ENCODE data around the gene GZMB. TPM values are rescaled to one million over a fixed set of nuclear protein-coding genes. Genes with fewer than 3 reads are reported as not detected.
A peak's percentile ranks its signal among the peaks of the same experiment; 100 is the strongest.

Gene GZMB
- total and polyA plus RNA-seq, 2 of the 13 experiments (the other 11 are each of a cell fraction or from before 2014, with no cell fraction given) = 0.12 TPM; not detected in 1

GRCh38 chr14:24678801-24679247 lies 44.8 kb upstream of the GZMB start (continued):
- TF ChIP-seq SMAD9 (CRISPR knock-in tag; IDR thresholded peaks at IDR 0.05) = no peak
- TF ChIP-seq, protein P1, sequence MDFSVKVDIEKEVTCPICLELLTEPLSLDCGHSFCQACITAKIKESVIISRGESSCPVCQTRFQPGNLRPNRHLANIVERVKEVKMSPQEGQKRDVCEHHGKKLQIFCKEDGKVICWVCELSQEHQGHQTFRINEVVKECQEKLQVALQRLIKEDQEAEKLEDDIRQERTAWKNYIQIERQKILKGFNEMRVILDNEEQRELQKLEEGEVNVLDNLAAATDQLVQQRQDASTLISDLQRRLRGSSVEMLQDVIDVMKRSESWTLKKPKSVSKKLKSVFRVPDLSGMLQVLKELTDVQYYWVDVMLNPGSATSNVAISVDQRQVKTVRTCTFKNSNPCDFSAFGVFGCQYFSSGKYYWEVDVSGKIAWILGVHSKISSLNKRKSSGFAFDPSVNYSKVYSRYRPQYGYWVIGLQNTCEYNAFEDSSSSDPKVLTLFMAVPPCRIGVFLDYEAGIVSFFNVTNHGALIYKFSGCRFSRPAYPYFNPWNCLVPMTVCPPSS (IDR thresholded peaks at IDR 0.05) = no peak
- 0 out of 2 replicates have a peak, but pooled peaks have one; percentile 61 for TF ChIP-seq ZNF280D (CRISPR knock-in tag; IDR thresholded peaks at IDR 0.05)
- peak; percentile 44 for TF ChIP-seq ZFP36 (IDR thresholded peaks at IDR 0.05; ENCODE audit: borderline replicate concordance, low read depth, low read length, partially characterized antibody)
- TF ChIP-seq, protein P2, sequence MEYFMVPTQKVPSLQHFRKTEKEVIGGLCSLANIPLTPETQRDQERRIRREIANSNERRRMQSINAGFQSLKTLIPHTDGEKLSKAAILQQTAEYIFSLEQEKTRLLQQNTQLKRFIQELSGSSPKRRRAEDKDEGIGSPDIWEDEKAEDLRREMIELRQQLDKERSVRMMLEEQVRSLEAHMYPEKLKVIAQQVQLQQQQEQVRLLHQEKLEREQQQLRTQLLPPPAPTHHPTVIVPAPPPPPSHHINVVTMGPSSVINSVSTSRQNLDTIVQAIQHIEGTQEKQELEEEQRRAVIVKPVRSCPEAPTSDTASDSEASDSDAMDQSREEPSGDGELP (IDR thresholded peaks at IDR 0.05; ENCODE audit: borderline replicate concordance, low read depth) = 0 out of 2 replicates have a peak, but pooled peaks have one; percentile 8
- peak; percentile 65; the same call in 1 of the 2 replicates for TF ChIP-seq ZNF547 (CRISPR knock-in tag; IDR thresholded peaks at IDR 0.05)
- peak; percentile 79 for TF ChIP-seq HOMEZ (CRISPR knock-in tag; IDR thresholded peaks at IDR 0.05; ENCODE audit: low read depth)
- TF ChIP-seq NFIB (CRISPR knock-in tag; IDR thresholded peaks at IDR 0.05; ENCODE audit: borderline replicate concordance) = no peak
- no peak for TF ChIP-seq FOXC1 (CRISPR knock-in tag; IDR thresholded peaks at IDR 0.05; ENCODE audit: borderline replicate concordance)
- peak; percentile 77 for TF ChIP-seq ZMYM4 (CRISPR knock-in tag; IDR thresholded peaks at IDR 0.05)
- TF ChIP-seq GTF3A (CRISPR knock-in tag; conservative IDR thresholded peaks at IDR 0.05) = no peak
- TF ChIP-seq, protein P3, sequence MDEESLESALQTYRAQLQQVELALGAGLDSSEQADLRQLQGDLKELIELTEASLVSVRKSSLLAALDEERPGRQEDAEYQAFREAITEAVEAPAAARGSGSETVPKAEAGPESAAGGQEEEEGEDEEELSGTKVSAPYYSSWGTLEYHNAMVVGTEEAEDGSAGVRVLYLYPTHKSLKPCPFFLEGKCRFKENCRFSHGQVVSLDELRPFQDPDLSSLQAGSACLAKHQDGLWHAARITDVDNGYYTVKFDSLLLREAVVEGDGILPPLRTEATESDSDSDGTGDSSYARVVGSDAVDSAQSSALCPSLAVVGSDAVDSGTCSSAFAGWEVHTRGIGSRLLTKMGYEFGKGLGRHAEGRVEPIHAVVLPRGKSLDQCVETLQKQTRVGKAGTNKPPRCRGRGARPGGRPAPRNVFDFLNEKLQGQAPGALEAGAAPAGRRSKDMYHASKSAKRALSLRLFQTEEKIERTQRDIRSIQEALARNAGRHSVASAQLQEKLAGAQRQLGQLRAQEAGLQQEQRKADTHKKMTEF (CRISPR knock-in tag; IDR thresholded peaks at IDR 0.05) = no peak; the same call in 1 of the 2 replicates
- no peak for TF ChIP-seq DNMT1 (CRISPR knock-in tag; IDR thresholded peaks at IDR 0.05)
- no peak; the same call in 1 of the 2 replicates for TF ChIP-seq SIX1 (CRISPR knock-in tag; IDR thresholded peaks at IDR 0.05; ENCODE audit: borderline replicate concordance)
- TF ChIP-seq ZMYM3 (CRISPR knock-in tag; IDR thresholded peaks at IDR 0.05) = 0 out of 2 replicates have a peak, but pooled peaks have one; percentile 27
- no peak for TF ChIP-seq ZNF772 (CRISPR knock-in tag; IDR thresholded peaks at IDR 0.05)
- TF ChIP-seq DMAP1 (CRISPR knock-in tag; IDR thresholded peaks at IDR 0.05) = no peak
- TF ChIP-seq GZF1 (CRISPR knock-in tag; IDR thresholded peaks at IDR 0.05) = no peak
- no peak for TF ChIP-seq MED8 (CRISPR knock-in tag; IDR thresholded peaks at IDR 0.05; ENCODE audit: insufficient replicate concordance)
- no peak for TF ChIP-seq BRD4 (CRISPR knock-in tag; IDR thresholded peaks at IDR 0.05)
- peak; percentile 77 for TF ChIP-seq ELF3 (CRISPR knock-in tag; IDR thresholded peaks at IDR 0.05)
- no peak for TF ChIP-seq ZNF225 (CRISPR knock-in tag; IDR thresholded peaks at IDR 0.05)
